A673 (cell line): Measurements from ENCODE around the gene ACAP1. TPM values are rescaled to one million over a fixed set of nuclear protein-coding genes. Genes with fewer than 3 reads are reported as not detected.

Experiments
- BruUV-seq: library from RNA; stranded (reverse); fragments of 400-500 nt; replicated peaks from 2 replicates; lab custom pipeline; 2021; lab: Mats Ljungman, UMichigan
- CTCF ChIA-PET: fragments of 300-600 bp; sonication (Branson Sonifier 250); formaldehyde crosslinking; loops from one replicate; lab custom pipeline; 2022; ENCODE audit warnings: antibody characterized with exemption; lab: Charles Lee
- POLR2A ChIA-PET: fragments of 300-600 bp; sonication (Branson Sonifier 250); formaldehyde crosslinking; loops from one replicate; lab custom pipeline; 2022; ENCODE audit warnings: antibody characterized with exemption; ENCODE audit not compliant: low non-redundant PET; lab: Charles Lee
- DNase-seq: peaks from one replicate; pipeline ENCODE4 v3.0.0-alpha.2; 2015; ENCODE audit warnings: low spot score
- H3K27ac ChIP-seq: fragments of 200-600 bp; sonication (generic); 2 replicates; pipeline ENCODE4 v1.5.1; 2016; ENCODE audit warnings: mixed run types, low read depth, mild to moderate bottlenecking, mixed read lengths, antibody characterized with exemption, low read length; ENCODE audit not compliant: poor library complexity, severe bottlenecking
- H3K27me3 ChIP-seq: fragments of 200-600 bp; sonication (generic); replicated peaks from 2 replicates; pipeline ENCODE4 v1.6.1; 2017; ENCODE audit warnings: mixed run types, low read depth, mild to moderate bottlenecking, mixed read lengths, antibody characterized with exemption, low read length; ENCODE audit not compliant: insufficient read depth, poor library complexity
- H3K36me3 ChIP-seq: fragments of 200-600 bp; sonication (generic); 2 replicates; pipeline ENCODE4 v1.6.1; 2016; ENCODE audit warnings: mixed run types, mild to moderate bottlenecking, mixed read lengths, antibody characterized with exemption, low read length; ENCODE audit not compliant: insufficient read depth, poor library complexity, severe bottlenecking
- H3K4me1 ChIP-seq: fragments of 200-600 bp; sonication (generic); 2 replicates; pipeline ENCODE4 v1.6.1; 2017; ENCODE audit warnings: mixed run types, mild to moderate bottlenecking, mixed read lengths, antibody characterized with exemption, low read length; ENCODE audit not compliant: insufficient read depth, poor library complexity, severe bottlenecking
- H3K4me3 ChIP-seq: fragments of 200-600 bp; sonication (generic); 2 replicates; pipeline ENCODE4 v1.5.1; 2016; ENCODE audit warnings: low read depth, mixed run types, mild to moderate bottlenecking, mixed read lengths, low read length; ENCODE audit not compliant: poor library complexity, severe bottlenecking
- H3K9me3 ChIP-seq: fragments of 200-600 bp; sonication (generic); 2 replicates; pipeline ENCODE4 v1.6.1; 2016; ENCODE audit warnings: mixed run types, low read depth, mild to moderate bottlenecking, mixed read lengths, antibody characterized with exemption, low read length; ENCODE audit not compliant: poor library complexity, severe bottlenecking
- CTCF ChIP-seq: fragments of 300-800, 200-600 bp; sonication (generic); conservative IDR thresholded peaks from 2 replicates; pipeline ENCODE4 v1.5.1; 2017; ENCODE audit warnings: low read depth, mild to moderate bottlenecking, antibody characterized with exemption, low read length, moderate library complexity, mixed read lengths
- EZH2 ChIP-seq: fragments of 200-600 bp; sonication (generic); IDR thresholded peaks from 2 replicates; pipeline ENCODE4 v1.6.1; 2017; ENCODE audit warnings: borderline replicate concordance, low read depth, mild to moderate bottlenecking, mixed read lengths, antibody characterized with exemption, low read length; ENCODE audit not compliant: poor library complexity, severe bottlenecking
- intact Hi-C: fragments of 100-400 bp; cut with micrococcal nuclease; formaldehyde crosslinking; loops from one replicate; pipeline ENCODE4 v1.10.0; 2022; ENCODE audit not compliant: unreplicated experiment
- total RNA-seq: library from RNA; stranded (reverse); gene quantifications from 2 replicates; pipeline ENCODE4 v1.2.3, GENCODE V29; 2021

ACAP1 gene
- total RNA-seq, 1 experiment from 2014 or later: 1.1 TPM

- TF ChIP-seq CTCF: peak; percentile 50
- TF ChIP-seq EZH2: no peak
- intact Hi-C loops: no loop called here
- Histone ChIP-seq H3K4me3 (peak within 1 kb of the TSS; percentile 94), H3K27ac (peak within 1 kb of the TSS; percentile 80), H3K9me3 (no peaks in the 10 kb centered on the region), H3K4me1 (peaks cover 13% of the 10 kb centered on the region), H3K36me3 (no peaks in the 10 kb centered on the region), H3K27me3 (no peaks in the 10 kb centered on the region)
- ChIA-PET CTCF (interaction anchor here (0.6 to 1.3 kb wide), 3 partner anchors 9 to 60 kb away, joined by 3 to 6 read pairs (median 6); partner anchors contain the start of gene TMEM256), POLR2A (interaction anchor here (0.9 kb wide), 1 partner anchor 10 kb away, joined by 3 read pairs; no protein-coding TSS in a partner anchor)
- BruUV-seq: no TSS peak
- DNase-seq: peak; percentile 87
Measured at GRCh38 chr17:7394452-7395191, 58.3 kb downstream of the ACAP1 start, which contains the start of gene PLSCR3. PLSCR3 (minus strand) TSS chr17:7394525; CDS start chr17:7394110, 415 bp downstream.

- DNase-seq: no peak
- TF ChIP-seq EZH2: no peak
- TF ChIP-seq CTCF: no peak
- Histone ChIP-seq H3K27me3 (no peaks in the 10 kb centered on the region), H3K27ac (no peak overlapping the region), H3K9me3 (no peaks in the 10 kb centered on the region), H3K36me3 (no peaks in the 10 kb centered on the region), H3K4me3 (no peak overlapping the region), H3K4me1 (peaks cover 13% of the 10 kb centered on the region)
- BruUV-seq: no TSS peak
- POLR2A ChIA-PET: interaction anchor here (0.6 kb wide), 1 partner anchor 61 kb away, joined by 4 read pairs; no protein-coding TSS in a partner anchor
- intact Hi-C loops: no loop called here
- CTCF ChIA-PET: no interaction called here
Measured at GRCh38 chr17:7396147-7396546, 59.8 kb downstream of the ACAP1 start.

- no peaks in the 10 kb centered on the region for H3K9me3 ChIP-seq
- TF ChIP-seq EZH2 (no peak), CTCF (no peak)
- H3K4me1 ChIP-seq: peaks cover 15% of the 10 kb centered on the region
- POLR2A ChIA-PET: no interaction called here
- no peaks in the 10 kb centered on the region for H3K27me3 ChIP-seq
- no peak overlapping the region for H3K4me3 ChIP-seq
- no peak for DNase-seq
- CTCF ChIA-PET: interaction anchor here (0.6 kb wide), 1 partner anchor 8 kb away, joined by 3 read pairs; no protein-coding TSS in a partner anchor
- H3K36me3 ChIP-seq: no peaks in the 10 kb centered on the region
- H3K27ac ChIP-seq: no peak overlapping the region
- no TSS peak for BruUV-seq
- intact Hi-C loops: no loop called here
Measured at GRCh38 chr17:7398612-7399011, 62.3 kb downstream of the ACAP1 start.

Other genes starting within 250 kb of the ACAP1 start
- not detected in 2 replicates for gene ASGR2, start 221.7 kb upstream of the ACAP1 start, total RNA-seq
- gene ASGR1, start 157.2 kb upstream of the ACAP1 start, total RNA-seq: 6.1 and 8.0 TPM in 2 replicates
- gene DLG4, start 116.7 kb upstream of the ACAP1 start, total RNA-seq: 74.7 and 86.6 TPM in 2 replicates
- gene ACADVL, start 116.6 kb upstream of the ACAP1 start, total RNA-seq: 425 and 509 TPM in 2 replicates
- gene DVL2, start 102.0 kb upstream of the ACAP1 start, total RNA-seq: 133 and 139 TPM in 2 replicates
- 84.0 and 85.1 TPM in 2 replicates for gene PHF23, start 97.1 kb upstream of the ACAP1 start, total RNA-seq
- 296 and 314 TPM in 2 replicates for gene GABARAP, start 94.1 kb upstream of the ACAP1 start, total RNA-seq
- gene CTDNEP1, start 84.8 kb upstream of the ACAP1 start, total RNA-seq: 175 and 179 TPM in 2 replicates
- gene ELP5, start 84.3 kb upstream of the ACAP1 start, total RNA-seq: 123 and 128 TPM in 2 replicates
- gene CLDN7, start 74.1 kb upstream of the ACAP1 start, total RNA-seq: 0.55 TPM in 1 of 2 replicates, not detected in the other
- 0.67 and 1.6 TPM in 2 replicates for gene SLC2A4, start 54.8 kb upstream of the ACAP1 start, total RNA-seq
- 0.77 and 1.6 TPM in 2 replicates for gene YBX2, start 41.9 kb upstream of the ACAP1 start, total RNA-seq
- gene EIF5A, start 28.9 kb upstream of the ACAP1 start, total RNA-seq: 1,112 and 1,128 TPM in 2 replicates
- gene GPS2, start 21.2 kb upstream of the ACAP1 start, total RNA-seq: 116 and 133 TPM in 2 replicates
- gene NEURL4, start 7.2 kb upstream of the ACAP1 start, total RNA-seq: 81.7 and 99.5 TPM in 2 replicates
- gene KCTD11, start 15.6 kb downstream of the ACAP1 start, total RNA-seq: 3.8 TPM in 2 replicates
- gene TMEM95, start 18.6 kb downstream of the ACAP1 start, total RNA-seq: not detected in 2 replicates
- gene TNK1, start 44.6 kb downstream of the ACAP1 start, total RNA-seq: 0.90 and 1.1 TPM in 2 replicates
- 15.2 and 29.3 TPM in 2 replicates for gene PLSCR3, start 58.0 kb downstream of the ACAP1 start, total RNA-seq
- 57.6 and 91.6 TPM in 2 replicates for gene TMEM256, start 67.6 kb downstream of the ACAP1 start, total RNA-seq
- gene NLGN2, start 71.3 kb downstream of the ACAP1 start, total RNA-seq: 36.9 and 60.5 TPM in 2 replicates
- gene SPEM1, start 83.8 kb downstream of the ACAP1 start, total RNA-seq: 0.43 and 0.55 TPM in 2 replicates
- 0.24 TPM in 1 of 2 replicates, not detected in the other for gene SPEM2, start 89.1 kb downstream of the ACAP1 start, total RNA-seq
- not detected in 2 replicates for gene SPEM3, start 92.3 kb downstream of the ACAP1 start, total RNA-seq
- 3.2 and 4.7 TPM in 2 replicates for gene TMEM102, start 98.9 kb downstream of the ACAP1 start, total RNA-seq
- 18.2 and 24.6 TPM in 2 replicates for gene FGF11, start 103.0 kb downstream of the ACAP1 start, total RNA-seq
- gene CHRNB1, start 108.5 kb downstream of the ACAP1 start, total RNA-seq: 5.2 and 8.6 TPM in 2 replicates
- 17.7 and 21.0 TPM in 2 replicates for gene ZBTB4, start 143.1 kb downstream of the ACAP1 start, total RNA-seq
- not detected in 2 replicates for gene SLC35G6, start 144.9 kb downstream of the ACAP1 start, total RNA-seq
- 330 and 341 TPM in 2 replicates for gene POLR2A, start 147.8 kb downstream of the ACAP1 start, total RNA-seq
- 0.55 and 0.75 TPM in 2 replicates for gene TNFSF12, start 212.5 kb downstream of the ACAP1 start, total RNA-seq
- 0.69 and 0.74 TPM in 2 replicates for gene TNFSF13, start 222.2 kb downstream of the ACAP1 start, total RNA-seq
- gene SENP3, start 225.4 kb downstream of the ACAP1 start, total RNA-seq: 113 and 122 TPM in 2 replicates
- gene CD68, start 243.1 kb downstream of the ACAP1 start, total RNA-seq: 1.6 and 1.8 TPM in 2 replicates
- 133 and 149 TPM in 2 replicates for gene MPDU1, start 247.3 kb downstream of the ACAP1 start, total RNA-seq